GM23248 (cell line): ENCODE data around the gene CSNK1A1.

ENCODE experiments used
- EZH2 ChIP-seq: fragments of 200-600 bp; sonication (generic); IDR thresholded peaks from 2 replicates; pipeline ENCODE4 v1.6.1; 2018; ENCODE audit warnings: antibody characterized with exemption, mild to moderate bottlenecking; ENCODE audit not compliant: insufficient read depth, poor library complexity, severe bottlenecking
- EZH2phosphoT487 ChIP-seq: fragments of 200-600 bp; sonication (generic); IDR thresholded peaks from 2 replicates; pipeline ENCODE4 v1.6.1; 2018; ENCODE audit warnings: antibody characterized with exemption, moderate library complexity, mild to moderate bottlenecking, low read depth; ENCODE audit not compliant: insufficient read depth

- TF ChIP-seq EZH2, result no peak
- TF ChIP-seq EZH2phosphoT487, result no peak
Measured at GRCh38 chr5:149572170-149572569, 20.9 kb upstream of the CSNK1A1 start.
